ENCODE results near the gene TMEM120A. TPM values are rescaled to one million over a fixed set of nuclear protein-coding genes. Genes with fewer than 3 reads are reported as not detected.

TMEM120A gene
- total RNA-seq, 3 donors from 2014 or later = 75.6 to 138 (median 88.4) TPM

- peaks cover 2% of the 10 kb centered on the region for H3K36me3 ChIP-seq (ENCODE audit: low read depth)
Observed at GRCh38 chr7:76000566-76000965, 6.2 kb upstream of the TMEM120A start.

GRCh38 chr7:75998038-75998437 lies 3.6 kb upstream of the TMEM120A start:
- intact Hi-C loops (cut with DNase I, micrococcal nuclease) = no loop called here
- TF ChIP-seq CTCF (IDR thresholded peaks at IDR 0.05) = no peak

More at GRCh38 chr7:76000566-76000965, 6.2 kb upstream of the TMEM120A start:
- intact Hi-C loops (cut with DNase I, micrococcal nuclease) = no loop called here
- DNase-seq (no peak), ATAC-seq (no peak)
- no peaks in the 10 kb centered on the region for H3K4me1 ChIP-seq (ENCODE audit: low read depth)
- no peak for TF ChIP-seq CTCF (IDR thresholded peaks at IDR 0.05)
- H3K4me3 ChIP-seq = no peak overlapping the region
- H3K9me3 ChIP-seq = no peaks in the 10 kb centered on the region

GRCh38 chr7:75996476-75996875 lies 2.1 kb upstream of the TMEM120A start:
- DNase-seq = no peak
- Histone ChIP-seq H3K9me3 (no peaks in the 10 kb centered on the region), H3K36me3 (ENCODE audit: low read depth) (peaks cover 2% of the 10 kb centered on the region), H3K4me3 (no peak overlapping the region), H3K4me1 (ENCODE audit: low read depth) (peaks cover 14% of the 10 kb centered on the region)
- no peak for TF ChIP-seq CTCF (IDR thresholded peaks at IDR 0.05)
- ATAC-seq = no peak
- intact Hi-C loops (cut with DNase I, micrococcal nuclease) = no loop called here

More at GRCh38 chr7:75998038-75998437, 3.6 kb upstream of the TMEM120A start:
- Histone ChIP-seq H3K36me3 (ENCODE audit: low read depth) (peaks cover 2% of the 10 kb centered on the region), H3K9me3 (no peaks in the 10 kb centered on the region), H3K4me1 (ENCODE audit: low read depth) (peaks cover 13% of the 10 kb centered on the region), H3K4me3 (no peak overlapping the region)
- ATAC-seq (no peak), DNase-seq (no peak)

DNA sequence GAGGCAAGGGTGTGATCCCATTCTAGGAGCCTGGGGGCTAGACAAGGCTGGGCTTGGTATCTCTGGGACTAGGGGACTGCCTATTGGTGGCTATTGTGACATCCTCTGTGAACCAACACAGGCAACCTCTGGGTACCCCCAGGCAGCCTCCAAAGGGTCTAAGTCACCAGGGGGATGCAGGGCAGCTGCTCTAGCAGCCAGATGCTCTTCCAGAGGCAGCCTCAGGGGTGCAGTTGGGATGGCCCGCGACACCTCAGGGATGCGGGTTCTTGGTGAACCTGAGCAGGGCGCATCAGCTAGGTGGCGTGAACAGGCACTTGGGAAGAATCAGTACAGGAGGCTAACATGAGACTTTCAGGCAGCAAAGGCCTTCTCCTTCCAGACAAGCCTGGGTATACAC lies 1.6 kb upstream of the TMEM120A start:
- Histone ChIP-seq H3K4me1 (ENCODE audit: low read depth) (peaks cover 16% of the 10 kb centered on the region), H3K9me3 (no peaks in the 10 kb centered on the region), H3K36me3 (ENCODE audit: low read depth) (peaks cover 2% of the 10 kb centered on the region), H3K4me3 (no peak overlapping the region)
- intact Hi-C loops (cut with DNase I, micrococcal nuclease) = no loop called here
- no peak for DNase-seq
- no peak for ATAC-seq
- no peak for TF ChIP-seq CTCF (IDR thresholded peaks at IDR 0.05)

DNA sequence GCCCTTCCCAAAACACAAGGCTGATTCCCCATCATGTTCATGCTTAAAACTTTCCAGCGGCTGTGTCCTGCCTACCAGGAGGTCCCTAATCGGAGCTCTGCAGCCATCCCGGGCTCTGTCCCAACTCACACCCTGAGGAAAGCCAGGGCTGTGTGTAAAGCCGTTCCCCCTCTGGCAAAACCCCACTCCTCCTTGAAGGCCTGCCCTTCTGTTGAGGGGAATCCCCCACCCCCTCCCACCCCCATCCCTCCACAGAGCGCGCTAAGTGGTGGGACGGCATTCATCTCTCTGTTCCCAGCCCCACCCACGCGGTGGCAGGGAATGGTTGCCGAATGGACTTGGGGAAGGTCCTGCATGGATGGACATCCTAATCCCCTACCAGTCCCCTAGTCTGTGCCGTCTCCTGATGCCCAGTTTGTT lies 667 bp upstream of the TMEM120A start:
- H3K36me3 ChIP-seq (ENCODE audit: low read depth) = no peaks in the 10 kb centered on the region
- peak in 1 of 3 donors; percentile 52 for DNase-seq
- ATAC-seq = no peak
- peaks cover 18% of the 10 kb centered on the region for H3K4me1 ChIP-seq (ENCODE audit: low read depth)
- H3K4me3 ChIP-seq = no peak overlapping the region
- intact Hi-C loops (cut with DNase I, micrococcal nuclease) = no loop called here
- H3K9me3 ChIP-seq = no peaks in the 10 kb centered on the region
- TF ChIP-seq CTCF (IDR thresholded peaks at IDR 0.05) = no peak

All from mucosa of descending colon (tissue), 3 donors.